ENCODE data around the gene HADHB. TPM values are rescaled to one million over a fixed set of nuclear protein-coding genes. Genes with fewer than 3 reads are reported as not detected.

HADHB gene
- total RNA-seq, 1 experiment from 2014 or later = 65.5 TPM

GRCh38 chr2:26203906-26204305, 40.8 kb upstream of the HADHB start:
- POLR2A ChIA-PET = no interaction called here
- no peaks in the 10 kb centered on the region for H3K9me2 ChIP-seq (ENCODE audit: insufficient read depth)
- TF ChIP-seq EZH2phosphoT487 (IDR thresholded peaks at IDR 0.05; ENCODE audit: borderline replicate concordance) = no peak
- TF ChIP-seq SP1 (IDR thresholded peaks at IDR 0.05; ENCODE audit: low read depth) = no peak
- TF ChIP-seq ZBTB33 (IDR thresholded peaks at IDR 0.05; ENCODE audit: extremely low read depth, insufficient replicate concordance, low read length) = no peak
- TF ChIP-seq RAD21 (IDR thresholded peaks at IDR 0.05; ENCODE audit: low read depth) = no peak
- TF ChIP-seq MAX (IDR thresholded peaks at IDR 0.05) = no peak
- TF ChIP-seq, protein P1, sequence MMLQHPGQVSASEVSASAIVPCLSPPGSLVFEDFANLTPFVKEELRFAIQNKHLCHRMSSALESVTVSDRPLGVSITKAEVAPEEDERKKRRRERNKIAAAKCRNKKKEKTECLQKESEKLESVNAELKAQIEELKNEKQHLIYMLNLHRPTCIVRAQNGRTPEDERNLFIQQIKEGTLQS (IDR thresholded peaks at IDR 0.05) = no peak
- TF ChIP-seq EGR1 (IDR thresholded peaks at IDR 0.05; ENCODE audit: low read depth) = no peak
- TF ChIP-seq TCF7L2 (IDR thresholded peaks at IDR 0.05; ENCODE audit: borderline replicate concordance, extremely low read depth, insufficient read depth, insufficient read length) = no peak
- no peak for TF ChIP-seq ZFX (IDR thresholded peaks at IDR 0.05)
- no peak for TF ChIP-seq EZH2 (IDR thresholded peaks at IDR 0.05)
- no peak for TF ChIP-seq CEBPB (IDR thresholded peaks at IDR 0.05; ENCODE audit: low read depth)
- TF ChIP-seq ELF1 (IDR thresholded peaks at IDR 0.05; ENCODE audit: borderline replicate concordance, low read depth) = no peak
- no peak for TF ChIP-seq CTCF (IDR thresholded peaks at IDR 0.05 in 2 of 3, conservative IDR thresholded peaks at IDR 0.05 in 1 of 3; ENCODE audit: borderline replicate concordance in 1 of 3, insufficient read depth in 1 of 3, low read depth in 2 of 3, low read length in 2 of 3)
- DNase-seq (ENCODE audit: low read depth, low spot score) = no peak
- H3K4me2 ChIP-seq (ENCODE audit: low read length) = no peak overlapping the region
- no peaks in the 10 kb centered on the region for H4K20me1 ChIP-seq (ENCODE audit: insufficient read depth)
- no peak overlapping the region for H3K9ac ChIP-seq (ENCODE audit: low read length)
- intact Hi-C loops (cut with micrococcal nuclease) = no loop called here
- no peak overlapping the region for H3K4me3 ChIP-seq (replicated peaks in 1 of 2; ENCODE audit: low read depth in 1 of 2, low read length in 2 of 2)
- no peaks in the 10 kb centered on the region for H3K27me3 ChIP-seq (ENCODE audit: insufficient read depth, low read length)
- no peak for ATAC-seq
- H2AFZ ChIP-seq (ENCODE audit: low read depth, low read length, poor library complexity, severe bottlenecking) = no peak overlapping the region
- CTCF ChIA-PET = no interaction called here
- H3K4me1 ChIP-seq (ENCODE audit: control insufficient read depth in 1 of 2, insufficient read depth in 2 of 2, low read length in 2 of 2) = no peaks in the 10 kb centered on the region
- H3K27ac ChIP-seq (ENCODE audit: low read depth, low read length) = no peak overlapping the region
- no peaks in the 10 kb centered on the region for H3K9me3 ChIP-seq (ENCODE audit: control insufficient read depth in 1 of 2, insufficient read depth in 1 of 2, low read depth in 1 of 2, low read length in 2 of 2)
- BruUV-seq (replicated peaks) = no TSS peak
- RAD21 ChIA-PET (ENCODE audit: low non-redundant PET in 1 of 2, low total read pairs in 2 of 2, uncharacterized antibody in 2 of 2, unreplicated experiment in 2 of 2) = no interaction called here
- peaks cover 9 to 29% of the 10 kb centered on the region in 2 experiments; a peak in 3 of 4 replicates for H3K36me3 ChIP-seq (ENCODE audit: control insufficient read depth in 1 of 2, insufficient read depth in 2 of 2, low read length in 2 of 2)
- H3K79me2 ChIP-seq (ENCODE audit: insufficient read depth, low read length) = no peaks in the 10 kb centered on the region

Measured in HCT116 (cell line).